ENCODE results near the gene ITIH3. TPM values are rescaled to one million over a fixed set of nuclear protein-coding genes. Genes with fewer than 3 reads are reported as not detected.

The ITIH3 gene
- total and polyA plus RNA-seq, 11 donors, result 0.13 to 1.6 (median 0.65) TPM

GRCh38 chr3:52816654-52817053 lies 22.1 kb downstream of the ITIH3 start:
- Histone ChIP-seq H3K27me3 (no peaks in the 10 kb centered on the region), H3K27ac (no peak overlapping the region), H3K36me3 (peaks cover 0 to 5% (median 0%) of the 10 kb centered on the region in 9 donors), H3K4me3 (no peak overlapping the region), H3K9me3 (no peaks in the 10 kb centered on the region), H3K4me1 (no peaks in the 10 kb centered on the region)
- TF ChIP-seq POLR2A (IDR thresholded peaks at IDR 0.05) (no peak), CTCF (IDR thresholded peaks at IDR 0.05) (no peak)
- no peak for DNase-seq
- intact Hi-C loops (cut with DNase I), result no loop called here
- 88 to 96% (median 92%) methylated on average over 10 of the region's 10 CpGs for WGBS, 4 donors
- ATAC-seq, result no peak

GRCh38 chr3:52817221-52817620 lies 22.6 kb downstream of the ITIH3 start:
- intact Hi-C loops (cut with DNase I), result no loop called here
- DNase-seq, result no peak
- Histone ChIP-seq H3K9me3 (no peaks in the 10 kb centered on the region), H3K36me3 (peaks cover 0 to 5% (median 0%) of the 10 kb centered on the region in 9 donors), H3K27ac (no peak overlapping the region), H3K4me3 (no peak overlapping the region), H3K27me3 (no peaks in the 10 kb centered on the region), H3K4me1 (no peaks in the 10 kb centered on the region)
- TF ChIP-seq CTCF (IDR thresholded peaks at IDR 0.05) (no peak), POLR2A (IDR thresholded peaks at IDR 0.05) (no peak)
- 92 to 98% (median 95%) methylated on average over 10 of the region's 10 CpGs for WGBS, 4 donors
- no peak for ATAC-seq

GRCh38 chr3:52817860-52818259 lies 23.3 kb downstream of the ITIH3 start:
- peaks cover 0 to 8% (median 0%) of the 10 kb centered on the region in 9 donors for H3K36me3 ChIP-seq
- H3K4me3 ChIP-seq, result no peak overlapping the region
- no peaks in the 10 kb centered on the region for H3K4me1 ChIP-seq
- H3K27ac ChIP-seq, result no peak overlapping the region
- ATAC-seq (no peak), DNase-seq (no peak)
- intact Hi-C loops (cut with DNase I), result no loop called here
- TF ChIP-seq CTCF (IDR thresholded peaks at IDR 0.05) (no peak), POLR2A (IDR thresholded peaks at IDR 0.05) (no peak)
- H3K9me3 ChIP-seq, result no peaks in the 10 kb centered on the region
- H3K27me3 ChIP-seq, result no peaks in the 10 kb centered on the region
- 88 to 96% (median 93%) methylated on average over 4 to 7 of the region's 7 CpGs for WGBS, 4 donors

GRCh38 chr3:52819936-52820335 lies 25.3 kb downstream of the ITIH3 start:
- 67 to 90% (median 85%) methylated on average over 2 of the region's 2 CpGs for WGBS, 4 donors
- DNase-seq (no peak), ATAC-seq (no peak)
- TF ChIP-seq POLR2A (IDR thresholded peaks at IDR 0.05) (no peak), CTCF (IDR thresholded peaks at IDR 0.05) (no peak)
- H3K4me3 ChIP-seq, result no peak overlapping the region
- intact Hi-C loops (cut with DNase I), result no loop called here
- H3K9me3 ChIP-seq, result no peaks in the 10 kb centered on the region
- peaks cover 0 to 24% (median 6%) of the 10 kb centered on the region in 9 donors for H3K36me3 ChIP-seq
- H3K27ac ChIP-seq, result no peak overlapping the region
- H3K27me3 ChIP-seq, result no peaks in the 10 kb centered on the region
- H3K4me1 ChIP-seq, result no peaks in the 10 kb centered on the region
